Lower lobe of right lung (tissue), 2 donors: ENCODE measurements around the gene DHCR24. TPM values are rescaled to one million over a fixed set of nuclear protein-coding genes. Genes with fewer than 3 reads are reported as not detected.

ENCODE experiments used
- ATAC-seq, 2 donors: fragments of 200-7000 bp; cut with Tn5 transposase; one replicate each; pipeline ENCODE4 v1.9.1; 2020 to 2022; ENCODE audit warnings: mild to moderate bottlenecking in 2 of 2, moderate library complexity in 2 of 2
- DNase-seq: peaks from one replicate; pipeline ENCODE4 v3.0.0-alpha.2; 2020
- H3K27ac ChIP-seq: fragments of 200-600 bp; one replicate; pipeline ENCODE4 v1.8.0; 2022
- H3K27me3 ChIP-seq: fragments of 200-600 bp; one replicate; pipeline ENCODE4 v1.8.0; 2022; ENCODE audit warnings: low read depth
- H3K36me3 ChIP-seq: fragments of 200-600 bp; one replicate; pipeline ENCODE4 v1.8.0; 2022; ENCODE audit warnings: mild to moderate bottlenecking
- H3K4me1 ChIP-seq: fragments of 200-600 bp; one replicate; pipeline ENCODE4 v1.8.0; 2022
- H3K4me3 ChIP-seq: fragments of 200-600 bp; one replicate; pipeline ENCODE4 v1.8.0; 2022; ENCODE audit warnings: mild to moderate bottlenecking
- H3K9me3 ChIP-seq: fragments of 200-600 bp; one replicate; pipeline ENCODE4 v1.8.0; 2022
- CTCF ChIP-seq: fragments of 200-600 bp; IDR thresholded peaks from one replicate; pipeline ENCODE4 v1.8.0; 2022; ENCODE audit warnings: antibody characterized with exemption, mild to moderate bottlenecking
- intact Hi-C: fragments of 100-400 bp; cut with DNase I; formaldehyde crosslinking; loops from one replicate; pipeline ENCODE4 v1.11.0; 2022
- total RNA-seq: library from RNA; stranded (reverse); fragmentation: NEBNext Ultra II Directional; extraction: Animal tissue kit (Norgen Biotek cat#: 25700); gene quantifications from one replicate; pipeline ENCODE4 v1.2.1, GENCODE V29; 2021
- donor health status: DM: no; HTN: yes; CAD: no; lungs with severe emphysema.

DHCR24 gene
- total RNA-seq, 1 donor from 2014 or later, result 674 TPM

- no peaks in the 10 kb centered on the region for H3K27me3 ChIP-seq
- no peaks in the 10 kb centered on the region for H3K9me3 ChIP-seq
- no peak for DNase-seq
- intact Hi-C loops, result no loop called here
- H3K27ac ChIP-seq, result no peak overlapping the region
- H3K4me3 ChIP-seq, result no peak overlapping the region
- H3K4me1 ChIP-seq, result peaks cover 20% of the 10 kb centered on the region
- ATAC-seq, result no peak
- H3K36me3 ChIP-seq, result peaks cover 88% of the 10 kb centered on the region
- TF ChIP-seq CTCF, result no peak
These were observed 15.0 kb downstream of the DHCR24 start for GRCh38 chr1:54872036-54872331.

- TF ChIP-seq CTCF, result no peak
- H3K4me1 ChIP-seq, result peaks cover 25% of the 10 kb centered on the region
- no peaks in the 10 kb centered on the region for H3K27me3 ChIP-seq
- H3K9me3 ChIP-seq, result no peaks in the 10 kb centered on the region
- peaks cover 91% of the 10 kb centered on the region for H3K36me3 ChIP-seq
- no peak overlapping the region for H3K4me3 ChIP-seq
- H3K27ac ChIP-seq, result no peak overlapping the region
- DNase-seq, result no peak
- ATAC-seq, result no peak
- intact Hi-C loops, result no loop called here
These were observed 15.5 kb downstream of the DHCR24 start for GRCh38 chr1:54871275-54872035.

- peaks cover 29% of the 10 kb centered on the region for H3K4me1 ChIP-seq
- no peaks in the 10 kb centered on the region for H3K27me3 ChIP-seq
- no peaks in the 10 kb centered on the region for H3K9me3 ChIP-seq
- no peak overlapping the region for H3K27ac ChIP-seq
- no peak for ATAC-seq
- H3K4me3 ChIP-seq, result no peak overlapping the region
- no peak for TF ChIP-seq CTCF
- H3K36me3 ChIP-seq, result peaks cover 97% of the 10 kb centered on the region
- intact Hi-C loops, result no loop called here
- no peak for DNase-seq
These were observed 16.1 kb downstream of the DHCR24 start for GRCh38 chr1:54870869-54871268.

GRCh38 chr1:54869173-54869851 lies 17.7 kb downstream of the DHCR24 start:
- Histone ChIP-seq H3K4me1 (peaks cover 24% of the 10 kb centered on the region), H3K36me3 (peaks cover 92% of the 10 kb centered on the region), H3K27me3 (no peaks in the 10 kb centered on the region), H3K27ac (no peak overlapping the region), H3K9me3 (no peaks in the 10 kb centered on the region), H3K4me3 (no peak overlapping the region)
- DNase-seq (no peak), ATAC-seq (no peak)
- no peak for TF ChIP-seq CTCF
- intact Hi-C loops, result no loop called here

- no peak for ATAC-seq
- no peak for DNase-seq
- Histone ChIP-seq H3K36me3 (peaks cover 78% of the 10 kb centered on the region), H3K27ac (peak overlapping the region; percentile 18), H3K9me3 (no peaks in the 10 kb centered on the region), H3K4me3 (no peak overlapping the region), H3K4me1 (peaks cover 24% of the 10 kb centered on the region), H3K27me3 (no peaks in the 10 kb centered on the region)
- intact Hi-C loops, result no loop called here
- no peak for TF ChIP-seq CTCF
These were observed 19.3 kb downstream of the DHCR24 start for GRCh38 chr1:54867717-54868057.
